Stimulated activated CD4-positive, alpha-beta T cell treated with anti-CD3 and anti-CD28 coated beads, Interleukin-1b, Interleukin-23, amount 100 ng/mL, for 24 hours (primary cell): ENCODE measurements around the gene GNAI2.
"Not testable (repeated sequence)": the region's sequence is repeated elsewhere in the genome, so short reads cannot be mapped to it uniquely, and the experiment has no call there.

ENCODE experiments used
- DNase-seq, 4 experiments: peaks; one replicate each; pipeline ENCODE4 v3.0.0-alpha.2; 2020; ENCODE audit warnings: low read depth in 4 of 4, low spot score in 1 of 4

Gene GNAI2

DNA sequence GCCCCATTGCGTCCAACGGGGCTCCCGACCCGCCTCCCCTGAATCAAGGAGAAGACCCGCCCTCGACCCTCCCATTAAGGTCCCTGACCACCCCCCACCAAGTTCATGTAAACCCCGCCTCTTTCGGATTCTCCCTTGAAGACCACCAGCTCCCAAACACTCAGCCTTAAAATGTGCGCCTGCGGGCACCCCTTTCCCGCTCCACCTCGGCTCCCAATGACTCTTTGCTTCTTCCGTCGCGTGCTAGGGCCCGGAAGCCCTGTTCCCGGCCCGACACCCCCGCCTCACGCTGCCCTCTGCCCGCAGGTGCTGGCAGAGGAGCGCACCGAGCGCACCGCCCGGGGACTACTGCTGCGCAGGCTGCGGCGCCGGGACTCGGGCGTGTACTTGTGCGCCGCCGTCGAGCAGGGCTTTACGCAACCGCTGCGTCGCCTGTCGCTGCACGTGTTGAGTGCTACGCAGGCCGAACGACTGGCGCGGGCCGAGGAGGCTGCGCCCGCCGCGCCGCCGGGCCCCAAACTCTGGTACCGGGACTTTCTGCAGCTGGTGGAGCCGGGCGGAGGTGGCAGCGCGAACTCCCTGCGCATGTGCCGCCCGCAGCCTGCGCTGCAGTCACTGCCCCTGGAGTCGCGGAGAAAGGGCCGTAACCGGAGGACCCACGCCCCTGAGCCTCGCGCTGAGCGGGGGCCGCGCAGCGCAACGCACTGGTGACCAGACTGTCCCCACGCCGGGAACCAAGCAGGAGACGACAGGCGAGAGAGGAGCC, 40.2 kb downstream of the GNAI2 start:
- no peak for DNase-seq

DNA sequence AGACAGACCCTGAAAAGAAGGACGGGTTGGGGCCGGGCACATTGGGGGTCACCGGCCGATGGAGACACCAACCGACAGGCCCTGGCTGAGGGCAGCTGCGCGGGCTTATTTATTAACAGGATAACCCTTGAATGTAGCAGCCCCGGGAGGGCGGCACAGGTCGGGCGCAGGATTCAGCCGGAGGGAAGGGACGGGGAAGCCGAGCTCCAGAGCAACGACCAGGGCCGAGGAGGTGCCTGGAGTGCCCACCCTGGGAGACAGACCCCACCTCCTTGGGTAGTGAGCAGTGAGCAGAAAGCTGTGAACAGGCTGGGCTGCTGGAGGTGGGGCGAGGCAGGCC, 40.7 kb downstream of the GNAI2 start:
- DNase-seq, result no peak

DNA sequence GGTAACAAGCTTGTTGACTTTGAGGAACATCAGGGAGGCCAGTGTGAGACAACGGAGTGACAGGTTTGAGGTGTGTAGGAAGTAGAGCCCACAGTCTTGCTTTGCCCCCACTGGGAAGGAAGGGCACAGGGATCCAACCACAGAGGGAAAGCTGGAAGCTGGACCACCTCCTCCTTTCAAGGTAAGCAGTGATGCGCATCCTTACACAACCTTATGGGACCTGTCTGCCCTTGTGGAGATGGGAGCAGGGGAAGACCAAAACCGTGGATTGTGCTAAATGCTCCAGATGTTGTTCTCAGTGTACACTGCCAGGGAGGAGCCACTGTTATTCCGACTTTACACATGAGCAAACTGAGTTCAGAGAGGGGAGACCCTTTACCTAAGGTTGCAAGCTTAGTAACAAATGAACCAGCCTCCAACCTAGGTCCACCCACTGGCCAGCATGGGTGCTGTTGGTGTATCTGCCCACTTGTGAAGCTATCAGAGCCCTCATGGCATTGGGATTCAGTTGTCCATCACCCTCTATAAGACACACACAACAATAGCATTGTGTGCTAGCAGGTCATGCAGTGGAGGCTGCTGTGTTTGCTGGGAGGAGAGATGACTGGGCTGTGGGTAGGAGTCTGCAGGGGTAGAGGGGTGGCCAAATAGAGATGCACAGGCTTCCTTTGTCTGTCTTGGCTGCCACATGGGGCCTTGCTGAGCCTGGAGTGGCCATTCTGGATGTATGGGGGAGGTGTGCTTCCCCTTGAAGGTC, 42.3 kb downstream of the GNAI2 start:
- no peak for DNase-seq

DNA sequence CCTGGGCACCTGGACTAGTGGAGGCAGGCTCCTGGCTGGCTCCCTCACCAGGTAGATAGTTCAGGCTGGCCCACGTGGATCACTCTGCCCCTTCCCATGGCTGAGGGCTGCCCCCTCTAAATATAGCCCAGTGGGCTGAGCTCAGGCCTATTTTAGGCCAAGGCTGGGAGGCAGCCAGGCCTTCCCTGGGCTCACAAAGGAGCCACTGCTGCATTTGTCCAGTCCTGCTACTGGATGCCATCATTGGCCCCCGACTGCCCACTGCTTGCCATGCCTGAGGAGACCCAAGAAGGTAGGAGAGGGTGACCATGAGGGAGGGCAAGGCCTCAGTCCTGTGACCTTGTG, 42.8 kb downstream of the GNAI2 start, which contains the start of gene LSMEM2:
LSMEM2 (plus strand) TSS at position 208 of the 345 bp plus-strand sequence; CDS start at position 235, 27 bp downstream.
- DNase-seq, result no peak

DNA sequence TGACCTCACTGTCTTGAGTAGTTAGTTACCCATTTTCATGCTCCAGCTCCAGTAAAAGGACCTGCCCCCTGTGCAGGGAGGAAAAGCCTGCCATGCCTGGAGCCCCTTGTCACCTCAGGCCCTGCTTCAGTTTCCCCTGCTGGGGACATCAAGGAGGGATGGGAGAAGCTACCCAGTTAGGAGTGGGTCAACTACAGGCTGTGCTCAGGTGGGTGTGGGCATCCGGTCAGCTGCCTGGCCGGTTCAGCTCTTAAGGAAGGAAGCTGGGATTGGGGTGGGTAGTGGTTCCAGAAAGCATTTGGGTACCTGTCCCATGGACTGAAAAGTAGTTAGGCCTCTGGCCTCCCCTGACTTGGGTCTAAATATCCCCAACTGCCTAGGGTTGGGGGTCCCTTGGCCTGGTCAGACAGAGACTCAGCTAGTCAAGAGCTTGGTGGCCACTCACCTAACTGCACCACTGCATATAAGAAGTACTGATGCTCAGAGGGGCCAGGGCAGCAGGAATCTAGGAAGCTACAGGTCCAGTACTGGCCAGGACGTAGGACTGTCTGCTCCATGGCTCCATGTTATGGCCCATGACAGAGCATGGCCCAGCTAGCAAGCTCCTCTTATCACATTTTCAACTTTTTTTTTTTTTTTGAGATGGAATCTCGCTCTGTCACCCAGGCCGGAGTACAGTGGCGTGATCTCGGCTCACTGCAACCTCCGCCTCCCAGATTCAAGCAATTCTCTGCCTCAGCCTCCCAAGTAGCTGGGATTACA, 43.4 kb downstream of the GNAI2 start:
- DNase-seq, result no peak

DNA sequence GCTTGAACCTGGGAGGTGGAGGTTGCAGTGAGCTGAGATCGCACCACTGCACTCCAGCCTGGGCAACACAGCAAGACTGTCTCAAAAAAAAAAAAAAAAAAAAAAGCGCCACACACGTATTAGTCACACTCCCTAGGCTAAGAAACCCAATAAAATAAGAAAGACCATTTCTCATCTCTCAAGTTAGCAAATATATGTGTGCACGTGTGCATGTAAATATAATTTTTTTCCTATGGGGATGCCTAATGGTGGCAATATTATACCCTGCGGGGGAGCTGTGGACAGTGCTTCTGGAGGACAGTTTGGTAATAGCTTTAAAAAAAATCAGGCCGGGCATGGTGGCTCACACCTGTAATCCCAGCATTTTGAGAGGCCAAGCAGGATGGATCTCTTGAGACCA, 48.1 kb downstream of the GNAI2 start:
- DNase-seq, result not testable (repeated sequence)

DNA sequence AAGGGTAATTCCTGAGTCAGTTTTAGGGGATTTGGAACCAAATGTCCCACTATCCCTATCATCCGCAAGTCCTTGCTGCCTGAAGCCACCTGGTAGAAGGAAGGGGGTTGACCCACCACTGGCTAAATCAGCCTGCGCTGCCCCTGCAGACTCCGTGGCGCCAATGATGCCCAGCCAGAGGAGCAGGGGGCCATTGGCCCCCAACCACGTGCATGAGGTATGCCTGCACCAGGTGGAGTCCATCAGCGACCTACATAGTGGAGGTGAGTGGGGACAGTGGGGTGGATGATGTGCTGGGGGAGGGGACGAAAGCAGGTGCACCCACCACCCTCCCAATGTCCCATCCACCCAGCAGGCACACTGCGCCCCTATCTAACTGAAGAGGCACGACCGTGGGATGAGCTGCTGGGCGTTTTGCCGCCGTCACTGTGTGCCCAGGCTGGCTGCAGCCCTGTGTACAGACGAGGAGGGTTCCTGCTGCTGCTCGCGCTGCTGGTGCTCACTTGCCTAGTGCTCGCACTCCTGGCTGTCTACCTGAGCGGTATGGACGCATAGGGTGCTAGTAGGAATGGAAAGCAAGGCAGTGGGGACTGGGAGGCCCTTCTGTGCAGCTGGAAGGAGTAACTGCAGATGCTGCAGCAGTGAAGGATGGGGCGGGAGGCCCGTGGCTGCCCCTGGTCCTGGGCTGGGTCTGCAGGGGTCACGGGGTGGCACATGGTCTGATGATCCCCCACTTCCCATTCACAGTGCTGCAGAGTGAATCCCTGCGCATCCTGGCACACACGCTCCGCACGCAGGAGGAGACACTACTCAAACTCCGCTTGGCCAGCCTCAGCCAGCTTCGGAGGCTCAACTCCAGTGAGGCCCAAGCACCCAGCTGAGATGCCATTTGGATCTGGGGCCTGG, 50.6 kb downstream of the GNAI2 start:
- no peak for DNase-seq

DNA sequence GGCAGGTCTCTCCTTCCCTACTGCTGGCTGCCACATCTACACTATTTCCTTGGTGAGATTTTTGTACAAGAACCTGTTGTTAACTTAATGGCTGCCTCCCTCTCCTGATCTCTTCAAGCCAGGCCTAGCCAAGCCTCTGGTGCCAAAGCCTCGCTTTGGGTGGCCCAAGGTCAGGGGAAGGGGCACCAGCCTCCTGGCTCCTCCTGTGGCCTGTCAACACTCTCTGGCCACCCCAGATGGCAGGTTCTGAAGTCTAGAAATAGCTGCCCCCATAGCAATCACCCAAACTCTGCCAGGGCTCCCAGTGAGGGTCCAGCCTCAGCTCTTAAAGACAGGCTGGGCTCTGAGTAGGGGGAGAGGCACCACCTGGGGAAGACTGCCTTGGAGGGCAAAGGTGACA, 51.3 kb downstream of the GNAI2 start:
- no peak for DNase-seq

DNA sequence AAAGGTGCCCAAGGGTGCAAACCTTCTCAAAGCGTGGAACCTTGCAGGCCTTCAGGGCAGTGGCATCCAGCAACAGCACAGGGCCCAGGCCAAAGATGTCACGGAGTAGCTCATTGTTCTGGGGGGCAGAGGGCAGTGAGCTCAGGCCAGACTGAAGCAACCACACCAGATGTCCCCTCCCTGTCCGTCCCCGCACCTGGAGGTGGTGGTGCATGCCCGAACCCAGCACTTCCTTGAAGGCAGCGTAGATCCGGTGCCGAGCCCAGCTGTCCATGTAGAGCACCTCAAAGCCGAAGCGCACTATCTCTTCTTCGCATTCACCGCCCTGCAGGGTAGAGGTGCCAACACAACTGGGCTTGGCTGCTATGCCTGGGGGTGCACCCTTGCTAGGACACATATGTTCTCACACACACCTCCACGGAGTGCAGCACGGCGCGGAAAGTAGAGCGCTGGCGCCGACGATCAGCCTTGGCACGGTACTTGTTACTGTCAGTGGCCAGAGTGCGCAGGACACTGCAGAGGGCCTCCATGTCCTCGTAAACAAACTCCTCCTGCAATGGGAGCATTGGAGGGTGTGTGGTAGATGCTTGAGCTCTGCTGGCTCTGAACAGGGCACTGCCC, 52.5 kb downstream of the GNAI2 start:
- no peak for DNase-seq

DNA sequence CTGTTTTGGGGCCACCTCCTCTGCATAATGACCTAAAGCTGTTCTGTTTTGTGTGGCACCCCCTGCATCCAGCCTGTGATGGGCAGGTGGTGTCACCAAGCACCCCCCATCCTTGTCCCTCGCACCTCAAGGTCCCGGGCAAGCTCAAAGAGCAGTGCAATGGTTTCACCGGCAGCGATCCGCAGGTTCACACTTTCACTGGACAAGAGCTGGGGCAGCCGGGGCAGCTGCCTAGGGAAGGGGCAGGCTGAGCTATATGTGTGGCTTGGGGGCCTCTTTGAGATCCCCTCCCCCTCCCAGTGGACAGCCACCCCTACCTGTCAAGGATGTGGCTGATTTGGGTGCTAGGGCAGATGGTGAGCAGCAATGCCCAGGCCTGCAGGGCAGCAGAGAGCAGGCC, 53.1 kb downstream of the GNAI2 start:
- DNase-seq, result no peak

DNA sequence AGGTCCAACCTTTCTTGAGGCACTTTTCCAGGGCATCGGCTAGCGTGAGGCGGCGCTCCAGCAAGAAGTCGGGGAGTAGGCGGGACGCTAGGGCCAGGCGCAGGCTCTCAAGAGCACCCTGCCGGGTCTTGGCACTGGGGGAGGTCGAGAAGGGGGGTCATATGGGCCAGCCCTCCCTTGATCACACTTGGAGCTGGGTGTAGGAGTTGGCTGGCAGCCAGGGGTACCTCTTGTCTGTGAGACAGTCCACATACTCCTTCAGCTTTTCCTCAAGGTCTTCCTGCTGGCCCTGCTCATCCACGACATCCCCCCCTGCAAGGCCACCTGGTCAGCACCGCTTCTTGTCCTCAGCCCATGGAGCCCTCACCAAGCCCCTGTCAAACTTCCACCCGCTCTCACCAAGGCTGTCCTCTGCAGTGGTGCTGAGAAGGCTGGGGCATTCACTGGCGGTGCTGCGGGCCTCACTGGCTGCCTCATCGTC, 54.2 kb downstream of the GNAI2 start:
- no peak for DNase-seq

DNA sequence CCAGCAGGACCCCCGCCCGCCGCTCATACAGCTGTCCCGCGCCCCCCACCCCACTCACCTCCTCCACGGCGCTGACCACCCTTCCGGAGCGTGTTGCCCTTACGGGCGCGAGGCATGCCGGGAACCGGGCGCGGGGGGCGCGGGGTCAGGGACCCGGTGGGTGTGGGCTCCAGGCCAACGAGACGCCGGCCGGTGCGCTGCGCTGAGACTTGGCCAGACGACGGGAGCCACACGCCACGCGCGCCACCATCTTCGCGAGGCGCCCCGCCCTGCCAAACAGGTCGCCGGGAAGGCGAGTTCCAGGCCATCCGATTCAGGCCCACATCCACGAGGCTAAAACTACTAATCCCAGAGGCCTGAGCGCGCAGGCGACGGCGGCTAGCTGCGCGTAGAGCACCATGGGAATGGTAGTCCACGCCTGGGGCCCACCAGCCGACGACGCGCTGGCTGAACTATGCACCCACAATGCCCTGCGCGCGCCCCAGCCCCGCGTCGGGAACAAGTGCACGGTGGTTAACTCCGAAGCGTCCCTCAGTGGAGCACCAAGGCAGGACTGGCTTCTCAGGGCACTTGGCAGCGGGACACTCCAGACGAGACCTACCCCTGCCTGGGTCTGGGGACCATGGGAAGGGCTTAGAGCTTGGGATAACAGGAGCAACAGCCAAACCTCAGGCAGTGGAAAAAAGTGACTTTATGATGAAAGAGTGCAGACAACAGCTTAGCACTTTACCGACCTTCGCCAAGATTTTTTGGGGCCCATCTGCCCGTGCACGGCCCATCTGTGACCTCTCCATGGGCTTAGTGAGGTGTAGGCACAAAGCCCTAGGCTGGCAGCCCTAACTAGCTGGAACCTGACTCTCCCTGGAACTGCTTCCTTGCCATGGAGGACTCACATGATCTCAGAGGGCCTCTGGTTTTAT, 56.4 kb downstream of the GNAI2 start, which contains the start of gene IFRD2:
IFRD2 (minus strand) TSS at position 271 of the 920 bp plus-strand sequence; CDS start at position 116, 155 bp downstream.
- DNase-seq, result peak; percentile 81 to 94 (median 88)

DNA sequence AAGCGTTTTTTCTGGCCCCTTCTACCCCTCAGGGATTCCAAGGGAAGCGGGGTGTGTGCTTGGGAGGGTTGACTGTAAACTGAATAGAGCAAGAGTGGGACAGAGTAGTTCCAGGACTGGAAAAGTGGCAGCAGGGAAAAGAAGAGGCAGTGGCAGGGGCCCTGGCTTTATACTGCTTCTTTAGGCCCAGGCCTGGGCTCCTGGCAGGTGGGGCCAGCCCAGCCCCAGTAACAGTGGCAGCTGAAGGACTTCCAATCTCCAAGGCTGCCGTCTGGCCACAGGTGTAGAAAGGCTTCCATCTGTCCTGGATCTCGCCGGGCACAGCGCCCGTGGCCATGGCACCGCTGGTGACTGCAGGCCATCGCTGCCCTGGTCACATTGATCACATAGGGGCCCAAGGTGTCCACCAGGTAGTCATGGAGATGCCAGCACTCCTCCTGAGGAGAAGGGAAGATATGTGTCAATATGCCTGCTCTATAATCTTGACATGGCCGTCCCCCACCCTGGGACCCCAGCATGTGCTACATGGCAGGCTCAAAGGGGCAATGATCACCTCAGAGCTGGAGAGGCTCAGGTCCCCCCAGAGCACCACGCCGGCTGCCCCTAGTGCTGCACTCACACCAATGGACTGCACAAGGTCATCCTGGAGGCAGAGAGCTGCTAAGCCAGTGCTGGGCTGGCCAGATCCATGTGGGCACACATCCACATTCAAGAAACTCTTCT, 57.2 kb downstream of the GNAI2 start:
- no peak for DNase-seq

DNA sequence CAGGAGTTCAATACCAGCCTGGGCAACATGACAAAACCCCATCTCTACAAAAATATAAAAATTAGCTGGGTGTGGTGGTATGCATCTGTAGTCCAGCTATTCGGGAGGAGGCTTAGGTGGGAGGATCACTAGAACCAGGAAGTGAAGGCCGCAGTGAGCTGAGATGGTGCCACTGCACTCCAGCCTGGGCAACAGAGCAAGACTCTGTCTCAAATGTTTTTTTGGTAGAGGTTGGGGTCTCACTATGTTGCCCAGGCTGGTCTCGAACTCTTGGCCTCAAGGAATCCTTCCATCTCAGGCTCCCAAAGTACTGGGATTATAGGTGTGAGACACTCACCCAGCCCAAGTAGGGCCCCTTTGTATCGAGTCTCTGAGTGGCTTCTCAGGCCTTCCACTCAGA, 58.1 kb downstream of the GNAI2 start:
- DNase-seq, result no peak

DNA sequence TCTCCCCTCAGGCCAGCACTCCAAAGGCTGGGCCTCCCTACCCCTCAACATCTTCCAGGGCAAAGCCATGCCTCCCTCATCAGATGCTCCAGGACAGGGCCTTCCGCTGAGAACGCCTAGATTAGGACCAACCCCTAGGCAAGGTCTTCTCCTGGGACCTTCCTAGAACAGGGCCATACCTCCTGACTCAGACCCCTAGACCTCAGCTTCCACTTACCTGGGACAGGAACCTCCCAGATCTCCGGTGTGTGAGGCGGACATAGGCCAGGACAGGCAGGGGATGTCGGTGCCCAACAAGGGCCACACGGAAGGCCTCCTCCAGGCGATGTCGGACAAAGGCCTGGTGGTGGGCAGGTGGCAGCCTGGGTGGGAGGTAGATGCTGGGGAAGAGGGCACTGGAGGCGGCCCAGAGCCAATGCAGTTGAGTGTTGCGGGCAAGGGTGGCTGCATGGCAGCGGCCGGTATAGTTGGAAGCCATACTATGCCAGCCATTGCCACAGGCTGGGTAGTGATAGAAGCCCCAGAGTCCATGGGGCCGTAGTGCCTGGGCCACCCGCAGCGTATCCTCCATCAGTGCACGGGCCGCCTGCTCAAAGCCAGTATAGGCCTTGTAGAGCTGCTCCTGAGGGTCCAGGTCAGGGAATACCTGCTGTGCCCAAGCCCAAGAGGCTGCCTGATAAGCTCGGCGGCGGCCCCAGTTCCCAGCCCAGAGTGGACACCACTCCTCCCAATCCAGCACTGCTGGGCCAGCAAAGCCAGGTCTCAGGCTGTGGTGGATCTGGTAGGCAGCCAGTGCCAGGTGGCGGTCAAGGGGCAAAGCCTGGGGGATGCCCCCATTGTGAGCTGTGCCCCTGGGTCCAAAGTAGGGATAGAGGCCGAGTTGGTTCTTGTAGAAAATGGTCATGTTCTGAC, 58.7 kb downstream of the GNAI2 start:
- DNase-seq, result no peak

DNA sequence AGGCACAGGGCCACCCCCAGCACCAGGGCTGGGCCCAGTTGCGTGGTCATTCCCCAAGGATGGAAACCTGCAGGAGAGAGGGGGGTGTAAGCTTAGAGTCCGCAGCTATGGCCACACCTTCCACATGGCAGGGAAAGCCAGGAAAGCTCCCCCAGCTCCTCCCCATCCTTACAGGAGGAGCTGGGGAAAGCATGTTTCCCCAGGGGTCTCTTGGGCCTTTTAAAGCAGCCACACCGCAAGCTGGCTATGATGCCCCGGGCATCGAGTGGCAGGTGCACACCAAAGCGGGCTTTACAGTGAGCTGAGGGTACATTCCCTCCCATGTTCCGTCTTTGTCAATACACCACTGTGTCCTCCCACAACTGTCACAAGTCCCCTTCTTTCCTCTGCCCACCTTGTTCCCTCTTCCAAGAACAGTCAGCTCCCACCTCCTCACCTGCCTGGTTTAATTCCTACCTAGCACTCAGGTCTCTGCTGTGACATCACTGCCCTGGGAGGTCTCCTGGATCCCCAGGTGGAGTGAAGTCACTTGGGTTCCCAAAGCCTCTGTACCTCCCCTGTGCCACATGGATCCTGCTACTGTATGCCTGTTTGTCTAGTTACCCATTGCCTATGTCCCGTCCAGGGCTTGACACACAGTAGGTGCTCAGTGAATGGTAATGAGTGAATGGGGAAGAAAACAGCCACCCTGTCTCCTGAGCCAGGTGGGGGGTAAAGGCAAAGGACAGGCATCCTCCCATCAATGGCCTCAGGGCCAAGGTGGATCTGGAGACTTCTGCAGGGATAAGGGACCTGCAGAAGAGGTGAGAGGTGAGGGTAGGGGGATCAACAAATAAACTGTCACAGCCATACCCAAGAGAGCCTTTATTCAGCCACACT, 59.8 kb downstream of the GNAI2 start:
- DNase-seq, result no peak
